Nucleus accumbens (tissue), 56 donors: ENCODE data around the gene PCDHGA9.
"Not testable (repeated sequence)": the region's sequence is repeated elsewhere in the genome, so short reads cannot be mapped to it uniquely, and the experiment has no call there.

ENCODE experiments used
- DNase-seq, 56 donors: peaks; one replicate each; lab custom pipeline; 2025; lab: John Stamatoyannopoulos, UW

The PCDHGA9 gene

GRCh38 chr5:141402553-141403243 is at the start of gene PCDHGA9:
Gene PCDHGA9 (plus strand): TSS chr5:141402778. CDS start chr5:141402953, 175 bp downstream.
- peak in 1 of 56 donors; percentile 23 for DNase-seq

DNA sequence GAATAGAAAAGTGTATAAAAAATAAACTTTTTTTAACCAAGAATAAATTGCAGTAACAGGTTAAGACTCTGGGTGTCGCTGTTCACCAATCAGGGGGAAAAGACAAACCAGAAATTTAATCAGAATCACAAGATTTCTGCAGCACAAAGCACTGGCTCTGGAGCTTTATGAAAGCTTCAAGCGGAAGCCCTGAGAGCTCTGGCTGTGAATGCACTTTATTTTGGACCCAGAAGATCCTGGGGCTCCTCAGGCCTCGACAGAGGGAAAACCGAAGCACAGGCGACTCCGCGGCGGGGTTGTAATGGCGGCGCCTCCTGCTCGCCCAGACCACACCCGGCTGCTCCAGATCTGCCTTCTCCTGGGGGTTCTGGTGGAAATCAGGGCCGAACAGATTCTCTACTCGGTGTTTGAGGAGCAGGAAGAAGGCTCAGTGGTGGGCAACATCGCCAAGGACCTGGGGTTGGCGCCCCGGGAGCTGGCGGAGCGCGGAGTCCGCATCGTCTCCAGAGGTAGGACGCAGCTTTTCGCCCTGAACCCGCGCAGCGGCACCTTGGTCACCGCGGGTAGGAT is 47.6 kb upstream of the PCDHGA9 start, which contains the start of gene PCDHGA4:
TSS of gene PCDHGA4 (plus strand) at position 122 of the 570 bp plus-strand sequence. CDS start at position 209, 87 bp downstream.
- DNase-seq, result no peak

- no peak for DNase-seq
These were observed 46.9 kb upstream of the PCDHGA9 start for GRCh38 chr5:141355641-141356040.

- DNase-seq, result no peak
These were observed 46.4 kb upstream of the PCDHGA9 start for GRCh38 chr5:141356133-141356532.

DNA sequence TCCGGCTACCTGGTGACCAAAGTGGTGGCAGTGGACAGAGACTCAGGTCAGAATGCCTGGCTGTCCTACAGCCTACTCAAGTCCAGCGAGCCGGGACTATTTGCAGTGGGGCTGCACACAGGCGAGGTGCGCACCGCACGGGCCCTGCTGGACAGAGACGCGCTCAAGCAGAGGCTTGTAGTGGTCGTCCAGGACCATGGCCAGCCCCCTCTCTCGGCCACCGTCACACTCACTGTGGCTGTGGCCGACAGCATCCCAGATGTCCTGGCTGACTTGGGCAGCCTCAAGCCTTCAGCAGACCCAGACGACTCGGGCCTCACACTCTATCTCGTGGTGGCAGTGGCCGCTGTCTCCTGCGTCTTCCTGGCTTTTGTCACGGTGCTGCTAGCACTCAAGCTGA is 45.6 kb upstream of the PCDHGA9 start:
- DNase-seq, result no peak

- DNase-seq, result peak in 1 of 56 donors; percentile 5
These were observed 42.7 kb upstream of the PCDHGA9 start, which contains the start of gene PCDHGB2 for GRCh38 chr5:141359790-141360426. Gene PCDHGB2 (plus strand): TSS chr5:141359994. CDS start chr5:141360136, 142 bp downstream.

GRCh38 chr5:141360685-141361084 is 41.9 kb upstream of the PCDHGA9 start:
- no peak for DNase-seq

- DNase-seq, result no peak
These were observed 39.9 kb upstream of the PCDHGA9 start for GRCh38 chr5:141362719-141363118.

DNA sequence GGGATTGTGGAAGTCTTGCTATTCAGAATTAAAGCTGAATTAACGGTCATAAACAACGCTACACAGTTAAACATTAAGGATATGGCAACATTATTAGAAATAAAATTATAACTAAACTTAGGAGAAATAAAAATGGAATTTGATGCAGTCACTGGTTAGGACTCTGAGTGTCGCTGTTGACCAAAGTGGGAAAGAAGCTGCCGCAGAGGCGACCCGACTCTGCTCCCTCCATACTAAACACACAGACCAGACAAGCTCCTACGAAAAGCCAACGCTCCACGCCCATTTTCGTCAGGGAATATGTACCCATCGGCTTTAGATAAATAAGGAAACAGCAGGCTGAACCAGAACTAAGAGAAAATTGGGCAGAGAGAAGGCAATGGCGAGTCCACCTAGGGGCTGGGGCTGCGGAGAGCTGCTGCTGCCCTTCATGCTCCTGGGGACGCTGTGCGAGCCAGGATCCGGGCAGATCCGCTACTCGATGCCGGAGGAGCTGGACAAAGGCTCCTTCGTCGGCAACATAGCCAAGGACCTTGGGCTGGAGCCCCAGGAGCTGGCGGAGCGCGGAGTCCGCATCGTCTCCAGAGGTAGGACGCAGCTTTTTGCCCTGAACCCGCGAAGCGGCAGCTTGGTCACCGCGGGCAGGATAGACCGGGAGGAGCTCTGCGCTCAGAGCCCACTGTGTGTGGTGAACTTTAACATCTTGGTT is 38.5 kb upstream of the PCDHGA9 start, which contains the start of gene PCDHGA5:
TSS of gene PCDHGA5 (plus strand) at position 211 of the 709 bp plus-strand sequence. CDS start at position 380, 169 bp downstream.
- no peak for DNase-seq

GRCh38 chr5:141366016-141366896 is 36.3 kb upstream of the PCDHGA9 start:
- no peak for DNase-seq

- DNase-seq, result peak in 1 of 56 donors; percentile 16
These were observed 32.4 kb upstream of the PCDHGA9 start, which contains the start of gene PCDHGB3 for GRCh38 chr5:141369994-141370848. Gene PCDHGB3 (plus strand): TSS chr5:141370242. CDS start chr5:141370395, 153 bp downstream.

- no peak for DNase-seq
These were observed 30.8 kb upstream of the PCDHGA9 start for GRCh38 chr5:141371572-141372475.

DNA sequence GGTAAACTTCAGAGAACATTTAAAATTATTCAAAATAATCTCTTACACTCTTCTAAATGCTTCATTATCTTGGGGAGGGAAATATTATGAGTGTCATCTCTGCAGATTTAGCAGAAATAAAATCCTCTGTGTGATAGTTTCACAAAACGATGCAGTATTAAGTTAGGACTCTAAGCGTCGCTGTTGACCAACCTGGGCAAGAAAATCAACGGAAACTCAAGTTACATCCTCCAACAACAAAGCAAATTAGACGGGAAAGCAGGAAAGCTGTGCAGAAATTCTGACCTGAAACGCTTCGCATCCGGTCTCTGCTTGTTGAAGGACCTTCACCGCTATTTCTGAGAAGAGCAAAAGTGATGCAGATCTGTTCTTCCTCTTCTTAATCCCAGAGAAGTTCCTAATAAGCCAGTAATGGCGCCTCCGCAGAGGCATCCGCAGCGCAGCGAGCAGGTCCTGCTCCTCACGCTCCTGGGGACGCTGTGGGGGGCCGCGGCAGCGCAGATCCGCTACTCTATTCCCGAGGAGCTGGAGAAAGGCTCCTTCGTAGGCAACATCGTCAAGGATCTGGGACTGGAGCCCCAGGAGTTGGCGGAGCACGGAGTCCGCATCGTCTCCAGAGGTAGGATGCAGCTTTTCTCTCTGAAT is 28.8 kb upstream of the PCDHGA9 start, which contains the start of gene PCDHGA6:
TSS of gene PCDHGA6 (plus strand) at position 219 of the 645 bp plus-strand sequence. CDS start at position 412, 193 bp downstream.
- DNase-seq, result no peak

DNA sequence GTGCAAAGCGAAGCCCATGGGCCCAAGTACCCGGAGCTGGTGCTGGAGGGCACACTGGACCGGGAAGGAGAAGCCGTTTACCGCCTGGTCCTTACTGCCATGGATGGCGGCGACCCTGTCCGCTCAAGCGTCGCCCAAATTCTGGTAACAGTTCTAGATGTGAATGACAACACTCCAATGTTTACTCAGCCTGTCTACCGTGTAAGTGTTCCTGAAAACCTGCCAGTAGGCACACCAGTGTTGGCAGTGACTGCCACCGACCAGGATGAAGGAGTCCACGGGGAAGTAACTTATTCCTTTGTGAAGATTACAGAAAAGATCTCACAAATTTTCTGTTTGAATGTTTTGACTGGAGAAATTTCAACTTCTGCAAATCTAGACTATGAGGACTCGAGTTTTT is 28.0 kb upstream of the PCDHGA9 start:
- DNase-seq, result no peak

GRCh38 chr5:141375444-141376155 is 27.0 kb upstream of the PCDHGA9 start:
- DNase-seq, result not testable (repeated sequence)
